HepG2 (cell line): ENCODE measurements around the gene PTGDR2. TPM values are rescaled to one million over a fixed set of nuclear protein-coding genes. Genes with fewer than 3 reads are reported as not detected.
A peak's percentile ranks its signal among the peaks of the same experiment; 100 is the strongest.

Source experiments
- AHDC1 ChIP-seq: sonication (generic); formaldehyde crosslinking; IDR thresholded peaks from 2 replicates; pipeline ENCODE4 v1.5.1; 2020; ENCODE audit warnings: mild to moderate bottlenecking, missing genetic modification reagents, borderline replicate concordance
- DBP ChIP-seq: sonication (generic); formaldehyde crosslinking; IDR thresholded peaks from 2 replicates; pipeline ENCODE4 v1.4.0; 2020; ENCODE audit warnings: missing genetic modification reagents; ENCODE audit errors: not compliant biosample characterization
- ETS1 ChIP-seq: sonication (generic); formaldehyde crosslinking; IDR thresholded peaks from 2 replicates; pipeline ENCODE4 v1.4.0; 2020; ENCODE audit warnings: missing genetic modification reagents
- GLMP ChIP-seq: sonication (generic); formaldehyde crosslinking; IDR thresholded peaks from 2 replicates; pipeline ENCODE4 v1.9.0; 2021; ENCODE audit warnings: missing genetic modification reagents, mild to moderate bottlenecking, borderline replicate concordance
- GTF2F1 ChIP-seq: fragments of 150-350 bp; IDR thresholded peaks from 2 replicates; pipeline ENCODE4 v1.6.1; 2014; ENCODE audit warnings: low read length
- KDM2A ChIP-seq: sonication (generic); formaldehyde crosslinking; IDR thresholded peaks from 2 replicates; pipeline ENCODE4 v1.4.0; 2020; ENCODE audit warnings: low read depth, missing genetic modification reagents, borderline replicate concordance
- NR2F2 ChIP-seq: IDR thresholded peaks from 2 replicates; pipeline ENCODE4 v1.6.1; 2012; ENCODE audit warnings: low read depth, inconsistent platforms, borderline replicate concordance
- NRL ChIP-seq: sonication (generic); formaldehyde crosslinking; IDR thresholded peaks from 2 replicates; pipeline ENCODE4 v1.5.0; 2020; ENCODE audit warnings: missing genetic modification reagents, mild to moderate bottlenecking, moderate library complexity, borderline replicate concordance
- SP4 ChIP-seq: sonication (generic); formaldehyde crosslinking; IDR thresholded peaks from 2 replicates; pipeline ENCODE4 v1.8.1; 2023; ENCODE audit warnings: mild to moderate bottlenecking, missing genetic modification reagents
- TP53 ChIP-seq: sonication (generic); formaldehyde crosslinking; conservative IDR thresholded peaks from 2 replicates; pipeline ENCODE4 v1.4.0; 2020; ENCODE audit warnings: missing genetic modification reagents
- ZBTB44 ChIP-seq: sonication (generic); formaldehyde crosslinking; IDR thresholded peaks from 2 replicates; pipeline ENCODE4 v1.4.0; 2020; ENCODE audit warnings: missing genetic modification reagents
- ZMYM4 ChIP-seq: sonication (generic); formaldehyde crosslinking; IDR thresholded peaks from 2 replicates; pipeline ENCODE4 v1.8.1; 2023; ENCODE audit warnings: mild to moderate bottlenecking, missing genetic modification reagents
- ZNF607 ChIP-seq: sonication (generic); formaldehyde crosslinking; IDR thresholded peaks from 2 replicates; pipeline ENCODE4 v1.5.1; 2020; ENCODE audit warnings: missing genetic modification reagents, mild to moderate bottlenecking, borderline replicate concordance
- ZNF746 ChIP-seq: sonication (generic); formaldehyde crosslinking; IDR thresholded peaks from 2 replicates; pipeline ENCODE4 v1.8.0; 2022; ENCODE audit warnings: mild to moderate bottlenecking, missing genetic modification reagents
- ZNF770 ChIP-seq: sonication (generic); formaldehyde crosslinking; IDR thresholded peaks from 2 replicates; pipeline ENCODE4 v1.5.0; 2020; ENCODE audit warnings: mild to moderate bottlenecking, missing genetic modification reagents
- ZNF878 ChIP-seq: sonication (generic); formaldehyde crosslinking; IDR thresholded peaks from 2 replicates; pipeline ENCODE4 v1.8.1; 2023; ENCODE audit warnings: mild to moderate bottlenecking, missing genetic modification reagents, moderate library complexity
- polyA plus RNA-seq, 8 experiments: library from polyadenylated mRNA; depleted of rRNA in 3 of 8; stranded (reverse) in 7 of 8; unstranded in 1 of 8; fragments of >200 nt; fragmentation: Illumina TruSeq in 4 of 8; extraction: Trizol in 4 of 8; gene quantifications; 2 replicates each; pipeline versions ENCODE4 v1.2.1 to v1.2.3, GENCODE V29; 2011 to 2016; ENCODE audit warnings: low read depth in 4 of 8, missing spikeins in 1 of 8, mixed read lengths in 1 of 8; ENCODE audit not compliant: insufficient read depth in 1 of 8
- total RNA-seq, 5 experiments: library from RNA; depleted of rRNA; stranded (reverse); fragments of >200 nt; fragmentation: Illumina TruSeq; extraction: Trizol; gene quantifications; 2 replicates each; pipeline ENCODE4 v1.2.3, GENCODE V29; 2016; ENCODE audit warnings: low read depth in 1 of 5

PTGDR2 gene
- total and polyA plus RNA-seq, 2 of the 13 experiments (the other 11 are each of a cell fraction or from before 2014, with no cell fraction given) = 1.9 to 2.5 TPM

GRCh38 chr11:60880643-60881282, 25.0 kb upstream of the PTGDR2 start (continued):
- peak; percentile 93 for TF ChIP-seq ZNF878 (CRISPR knock-in tag)
- no peak for TF ChIP-seq GTF2F1
- TF ChIP-seq GLMP (CRISPR knock-in tag) = no peak
- TF ChIP-seq ZNF607 (CRISPR knock-in tag) = 0 out of 2 replicates have a peak, but pooled peaks have one; percentile 48
- peak; percentile 77 for TF ChIP-seq KDM2A (CRISPR knock-in tag)
- 0 out of 2 replicates have a peak, but pooled peaks have one; percentile 58 for TF ChIP-seq NRL (CRISPR knock-in tag)
- peak; percentile 87 for TF ChIP-seq ZMYM4 (CRISPR knock-in tag)
- TF ChIP-seq ZBTB44 (CRISPR knock-in tag) = no peak
- peak; percentile 98 for TF ChIP-seq AHDC1
- TF ChIP-seq NR2F2 = peak; percentile 99
- peak; percentile 89 for TF ChIP-seq TP53 (CRISPR knock-in tag)
- peak; percentile 70; the same call in 1 of the 2 replicates for TF ChIP-seq SP4
- peak; percentile 85 for TF ChIP-seq ZNF746 (CRISPR knock-in tag)
- TF ChIP-seq DBP (CRISPR knock-in tag) = peak; percentile 38
- TF ChIP-seq ZNF770 (CRISPR knock-in tag) = no peak
- no peak for TF ChIP-seq ETS1
